Measurements from ENCODE around the gene SOD1.

SOD1 gene

DNA sequence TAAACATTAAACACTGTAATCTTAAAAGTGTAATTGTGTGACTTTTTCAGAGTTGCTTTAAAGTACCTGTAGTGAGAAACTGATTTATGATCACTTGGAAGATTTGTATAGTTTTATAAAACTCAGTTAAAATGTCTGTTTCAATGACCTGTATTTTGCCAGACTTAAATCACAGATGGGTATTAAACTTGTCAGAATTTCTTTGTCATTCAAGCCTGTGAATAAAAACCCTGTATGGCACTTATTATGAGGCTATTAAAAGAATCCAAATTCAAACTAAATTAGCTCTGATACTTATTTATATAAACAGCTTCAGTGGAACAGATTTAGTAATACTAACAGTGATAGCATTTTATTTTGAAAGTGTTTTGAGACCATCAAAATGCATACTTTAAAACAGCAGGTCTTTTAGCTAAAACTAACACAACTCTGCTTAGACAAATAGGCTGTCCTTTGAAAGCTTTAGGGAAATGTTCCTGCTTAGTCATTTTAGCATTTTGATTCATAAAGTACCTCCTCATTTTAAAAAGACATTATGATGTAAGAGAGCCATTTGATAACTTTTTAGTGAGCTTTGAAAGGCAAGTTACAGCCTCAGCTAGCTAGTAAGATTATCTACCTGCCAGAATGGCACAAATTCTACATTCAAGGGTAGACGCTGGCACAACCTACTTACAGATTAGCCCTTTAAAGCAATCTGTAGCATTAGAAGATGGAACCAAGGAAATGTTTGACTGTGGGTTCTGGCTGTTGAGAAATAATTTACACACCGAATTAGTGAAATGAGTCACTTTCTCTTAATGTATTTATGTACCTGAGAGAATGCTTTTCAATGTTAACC, 9.4 kb downstream of the SOD1 start:
- Histone ChIP-seq H3K79me2 (ENCODE audit: control insufficient read depth, insufficient read depth, low read length, unreplicated experiment) (peaks cover 20% of the 10 kb centered on the region), H2AFZ (ENCODE audit: low read length, unreplicated experiment) (no peak overlapping the region), H3K4me1 (ENCODE audit: control insufficient read depth, insufficient read depth, low read length, unreplicated experiment) (peaks cover 38% of the 10 kb centered on the region), H3K27me3 (ENCODE audit: insufficient read depth, low read length) (no peaks in the 10 kb centered on the region), H3K4me3 (ENCODE audit: low read depth, low read length) (no peak overlapping the region), H3K36me3 (ENCODE audit: insufficient read depth, low read length) (peaks cover 40% of the 10 kb centered on the region), H3K27ac (ENCODE audit: low read depth, low read length) (peak overlapping the region; percentile 50)

- H3K4me3 ChIP-seq (ENCODE audit: low read depth, low read length) = no peak overlapping the region
- no peaks in the 10 kb centered on the region for H3K27me3 ChIP-seq (ENCODE audit: insufficient read depth, low read length)
- H3K27ac ChIP-seq (ENCODE audit: low read depth, low read length) = no peak overlapping the region
- peaks cover 35% of the 10 kb centered on the region for H3K36me3 ChIP-seq (ENCODE audit: insufficient read depth, low read length)
- H3K4me1 ChIP-seq (ENCODE audit: control insufficient read depth, insufficient read depth, low read length, unreplicated experiment) = peaks cover 36% of the 10 kb centered on the region
- H2AFZ ChIP-seq (ENCODE audit: low read length, unreplicated experiment) = no peak overlapping the region
- H3K79me2 ChIP-seq (ENCODE audit: control insufficient read depth, insufficient read depth, low read length, unreplicated experiment) = peaks cover 15% of the 10 kb centered on the region
Measured at GRCh38 chr21:31670070-31670469, 10.6 kb downstream of the SOD1 start.

DNA sequence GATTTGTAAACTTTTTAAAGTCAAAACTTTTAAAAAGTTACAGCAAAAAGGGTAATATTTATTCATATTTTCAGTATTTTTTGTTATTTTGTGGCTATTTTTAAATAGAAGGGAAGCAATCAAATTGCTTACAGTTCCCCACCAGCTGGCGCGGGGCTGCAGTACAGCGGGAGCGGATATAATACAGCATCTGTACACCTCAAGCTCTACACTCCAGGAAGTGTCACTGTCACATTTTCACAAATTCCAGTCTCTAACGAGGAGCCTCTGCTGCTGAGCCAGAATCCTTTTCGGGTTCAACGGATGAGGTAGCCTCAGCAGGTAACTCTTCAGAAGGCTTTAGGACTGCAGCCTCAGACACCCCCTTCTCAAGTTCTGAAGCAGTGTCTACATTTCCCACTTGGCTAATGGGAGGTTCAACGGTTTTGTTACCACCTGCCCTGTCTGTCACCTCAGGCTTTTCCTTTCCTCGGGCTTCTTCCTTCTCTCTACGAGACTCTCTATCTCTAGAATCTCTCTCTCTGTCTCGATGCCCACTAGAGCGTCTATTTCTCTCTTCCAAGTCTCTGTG, 11.7 kb downstream of the SOD1 start:
- Histone ChIP-seq H3K27me3 (ENCODE audit: insufficient read depth, low read length) (no peaks in the 10 kb centered on the region), H3K27ac (ENCODE audit: low read depth, low read length) (no peak overlapping the region), H3K36me3 (ENCODE audit: insufficient read depth, low read length) (peaks cover 34% of the 10 kb centered on the region)

DNA sequence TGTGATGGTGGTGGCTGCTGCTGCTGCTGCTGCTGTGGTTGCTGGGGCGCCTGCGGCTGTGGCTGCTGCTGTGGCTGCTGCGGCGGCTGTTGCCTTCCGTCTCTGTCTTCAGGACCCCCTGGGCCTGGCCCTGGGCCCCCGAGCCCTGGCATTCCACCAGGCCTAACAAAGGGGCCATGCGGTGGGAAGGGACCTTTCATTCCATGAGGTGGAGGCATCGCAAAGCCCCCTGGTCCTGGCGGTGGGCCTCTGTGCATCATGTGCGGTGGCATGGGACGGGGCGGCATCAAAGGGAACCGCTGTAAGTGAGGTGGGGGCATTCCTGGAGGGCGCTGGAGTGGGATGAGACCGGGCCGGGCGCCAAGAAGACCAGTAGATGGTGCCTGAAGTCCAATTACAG, 12.4 kb downstream of the SOD1 start:
- Histone ChIP-seq H3K27ac (ENCODE audit: low read depth, low read length) (no peak overlapping the region), H3K4me1 (ENCODE audit: control insufficient read depth, insufficient read depth, low read length, unreplicated experiment) (peaks cover 20% of the 10 kb centered on the region), H2AFZ (ENCODE audit: low read length, unreplicated experiment) (no peak overlapping the region), H3K27me3 (ENCODE audit: insufficient read depth, low read length) (no peaks in the 10 kb centered on the region), H3K79me2 (ENCODE audit: control insufficient read depth, insufficient read depth, low read length, unreplicated experiment) (no peaks in the 10 kb centered on the region), H3K4me3 (ENCODE audit: low read depth, low read length) (no peak overlapping the region), H3K36me3 (ENCODE audit: insufficient read depth, low read length) (peaks cover 27% of the 10 kb centered on the region)

More for the DNA sequence above, 11.7 kb downstream of the SOD1 start:
- H3K4me3 ChIP-seq (ENCODE audit: low read depth, low read length) = no peak overlapping the region
- H3K4me1 ChIP-seq (ENCODE audit: control insufficient read depth, insufficient read depth, low read length, unreplicated experiment) = peaks cover 27% of the 10 kb centered on the region
- no peak overlapping the region for H2AFZ ChIP-seq (ENCODE audit: low read length, unreplicated experiment)
- peaks cover 7% of the 10 kb centered on the region for H3K79me2 ChIP-seq (ENCODE audit: control insufficient read depth, insufficient read depth, low read length, unreplicated experiment)

DNA sequence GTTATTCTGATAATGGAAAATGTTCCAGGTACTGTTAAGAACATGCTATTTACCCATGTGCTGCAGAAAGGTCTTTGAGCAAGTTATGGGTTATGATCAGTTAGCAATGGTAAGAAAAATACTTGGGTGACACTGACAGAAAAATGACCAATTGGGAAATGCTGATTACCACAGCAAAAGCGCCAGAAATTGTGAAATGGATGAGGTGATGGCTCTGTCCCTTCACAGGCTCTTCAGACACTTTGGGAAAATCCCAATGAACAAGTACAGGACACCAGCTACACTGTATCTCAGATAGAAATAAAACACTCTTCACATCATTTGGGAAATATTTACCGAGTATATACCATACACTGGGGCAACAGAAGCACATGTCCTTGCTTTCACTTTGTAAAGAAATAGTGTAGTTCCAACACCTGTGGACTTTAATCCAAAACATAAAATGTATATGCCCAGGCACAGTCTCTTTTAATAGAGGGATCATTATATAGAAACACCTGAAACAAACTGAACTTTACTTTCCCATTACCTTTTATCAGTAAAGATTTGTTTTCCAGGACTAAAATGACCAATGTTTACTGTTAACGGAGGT, 13.9 kb downstream of the SOD1 start:
- H3K27ac ChIP-seq (ENCODE audit: low read depth, low read length) = no peak overlapping the region
- no peaks in the 10 kb centered on the region for H3K27me3 ChIP-seq (ENCODE audit: insufficient read depth, low read length)
- H3K79me2 ChIP-seq (ENCODE audit: control insufficient read depth, insufficient read depth, low read length, unreplicated experiment) = no peaks in the 10 kb centered on the region
- no peak overlapping the region for H3K4me3 ChIP-seq (ENCODE audit: low read depth, low read length)
- peaks cover 13% of the 10 kb centered on the region for H3K36me3 ChIP-seq (ENCODE audit: insufficient read depth, low read length)
- H2AFZ ChIP-seq (ENCODE audit: low read length, unreplicated experiment) = no peak overlapping the region
- peaks cover 10% of the 10 kb centered on the region for H3K4me1 ChIP-seq (ENCODE audit: control insufficient read depth, insufficient read depth, low read length, unreplicated experiment)

DNA sequence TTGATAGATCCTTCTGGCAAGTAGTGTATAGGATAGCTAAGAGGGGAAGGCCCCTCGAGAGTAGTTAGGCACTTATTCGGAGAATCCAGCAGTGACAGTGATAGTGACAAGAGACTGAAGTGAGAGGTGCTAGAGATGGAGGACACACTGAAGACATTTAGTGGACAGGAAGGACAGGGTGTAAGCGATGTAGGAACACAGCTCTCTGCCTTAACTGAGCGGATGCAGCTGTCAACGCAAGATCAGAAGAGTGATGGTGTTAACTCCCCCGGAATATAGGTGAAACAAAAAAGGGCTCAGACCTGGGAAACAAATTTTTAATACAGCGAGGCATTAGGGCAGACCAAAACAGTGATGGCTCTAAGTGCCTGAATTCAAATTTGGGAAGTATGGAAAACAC, 15.8 kb downstream of the SOD1 start:
- Histone ChIP-seq H2AFZ (ENCODE audit: low read length, unreplicated experiment) (no peak overlapping the region), H3K36me3 (ENCODE audit: insufficient read depth, low read length) (peaks cover 7% of the 10 kb centered on the region; the same call in 1 of the 2 replicates), H3K4me1 (ENCODE audit: control insufficient read depth, insufficient read depth, low read length, unreplicated experiment) (no peaks in the 10 kb centered on the region), H3K27ac (ENCODE audit: low read depth, low read length) (no peak overlapping the region), H3K27me3 (ENCODE audit: insufficient read depth, low read length) (no peaks in the 10 kb centered on the region), H3K79me2 (ENCODE audit: control insufficient read depth, insufficient read depth, low read length, unreplicated experiment) (peaks cover 3% of the 10 kb centered on the region), H3K4me3 (ENCODE audit: low read depth, low read length) (no peak overlapping the region)

DNA sequence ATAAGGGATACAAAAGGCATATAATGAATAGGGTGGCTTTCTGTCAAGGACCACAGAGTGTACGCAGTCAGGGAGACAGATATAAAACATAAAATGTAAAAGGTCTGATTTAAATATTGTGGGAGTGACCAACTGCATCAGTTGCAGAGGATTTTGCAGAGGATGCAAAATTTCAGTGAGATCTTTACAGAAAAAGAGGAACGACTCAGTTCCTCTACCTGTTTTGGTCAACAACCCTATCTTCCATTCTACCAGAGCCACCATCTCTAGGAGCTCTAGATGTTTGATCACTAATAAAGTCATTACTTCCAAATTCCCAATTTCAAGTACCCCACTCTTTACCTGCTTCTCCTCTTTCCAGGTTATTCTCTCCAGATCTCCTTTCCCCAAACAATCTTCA, 16.5 kb downstream of the SOD1 start:
- peaks cover 12% of the 10 kb centered on the region; the same call in 1 of the 2 replicates for H3K36me3 ChIP-seq (ENCODE audit: insufficient read depth, low read length)
- H3K4me1 ChIP-seq (ENCODE audit: control insufficient read depth, insufficient read depth, low read length, unreplicated experiment) = no peaks in the 10 kb centered on the region
- no peak overlapping the region for H2AFZ ChIP-seq (ENCODE audit: low read length, unreplicated experiment)
- H3K4me3 ChIP-seq (ENCODE audit: low read depth, low read length) = no peak overlapping the region
- H3K27me3 ChIP-seq (ENCODE audit: insufficient read depth, low read length) = no peaks in the 10 kb centered on the region
- H3K27ac ChIP-seq (ENCODE audit: low read depth, low read length) = no peak overlapping the region
- H3K79me2 ChIP-seq (ENCODE audit: control insufficient read depth, insufficient read depth, low read length, unreplicated experiment) = peaks cover 3% of the 10 kb centered on the region

DNA sequence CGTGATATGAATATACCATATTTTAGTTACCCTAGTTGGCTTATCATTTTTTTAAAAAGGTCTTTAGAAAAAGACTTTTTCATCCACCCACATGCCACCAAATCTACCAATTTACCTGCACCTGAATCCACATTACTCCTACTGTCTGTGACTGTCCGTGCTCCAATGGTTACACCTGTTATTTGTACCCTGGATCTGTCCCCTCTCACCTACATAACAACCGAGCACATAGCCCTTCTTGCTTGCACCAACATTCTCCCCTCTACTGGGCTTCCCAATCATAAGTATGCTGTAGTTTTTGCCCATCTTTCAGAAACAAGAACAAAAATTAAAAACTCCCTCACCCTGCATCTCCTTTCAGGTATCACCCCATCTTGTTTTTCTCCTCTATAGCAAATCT, 17.6 kb downstream of the SOD1 start:
- no peak overlapping the region for H2AFZ ChIP-seq (ENCODE audit: low read length, unreplicated experiment)
- H3K27ac ChIP-seq (ENCODE audit: low read depth, low read length) = no peak overlapping the region
- H3K4me3 ChIP-seq (ENCODE audit: low read depth, low read length) = no peak overlapping the region
- H3K4me1 ChIP-seq (ENCODE audit: control insufficient read depth, insufficient read depth, low read length, unreplicated experiment) = no peaks in the 10 kb centered on the region
- peaks cover 3% of the 10 kb centered on the region for H3K79me2 ChIP-seq (ENCODE audit: control insufficient read depth, insufficient read depth, low read length, unreplicated experiment)
- H3K27me3 ChIP-seq (ENCODE audit: insufficient read depth, low read length) = no peaks in the 10 kb centered on the region
- peaks cover 13% of the 10 kb centered on the region; the same call in 1 of the 2 replicates for H3K36me3 ChIP-seq (ENCODE audit: insufficient read depth, low read length)

DNA sequence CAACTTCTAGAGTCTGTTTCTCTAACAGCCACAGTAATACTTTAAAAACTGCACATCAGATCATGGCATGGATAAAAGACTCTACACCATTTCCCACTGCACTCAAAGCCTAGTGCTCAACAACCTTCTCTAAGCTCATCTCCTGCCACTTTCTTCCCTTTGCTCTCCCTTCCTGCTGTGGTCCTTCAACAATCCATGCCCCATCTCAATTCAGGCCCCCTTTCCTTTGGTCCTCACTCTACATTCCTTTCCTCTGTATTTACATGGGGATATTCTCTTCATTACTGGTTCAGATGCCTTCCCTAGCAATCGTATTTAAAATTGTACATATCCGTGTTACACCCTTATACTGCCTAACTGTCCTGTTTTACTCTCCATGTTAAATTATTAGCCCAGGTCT, 19.0 kb downstream of the SOD1 start:
- Histone ChIP-seq H3K27ac (ENCODE audit: low read depth, low read length) (no peak overlapping the region), H3K4me3 (ENCODE audit: low read depth, low read length) (no peak overlapping the region), H3K79me2 (ENCODE audit: control insufficient read depth, insufficient read depth, low read length, unreplicated experiment) (peaks cover 3% of the 10 kb centered on the region), H3K27me3 (ENCODE audit: insufficient read depth, low read length) (no peaks in the 10 kb centered on the region), H2AFZ (ENCODE audit: low read length, unreplicated experiment) (no peak overlapping the region), H3K4me1 (ENCODE audit: control insufficient read depth, insufficient read depth, low read length, unreplicated experiment) (peaks cover 5% of the 10 kb centered on the region), H3K36me3 (ENCODE audit: insufficient read depth, low read length) (peaks cover 26% of the 10 kb centered on the region)

DNA sequence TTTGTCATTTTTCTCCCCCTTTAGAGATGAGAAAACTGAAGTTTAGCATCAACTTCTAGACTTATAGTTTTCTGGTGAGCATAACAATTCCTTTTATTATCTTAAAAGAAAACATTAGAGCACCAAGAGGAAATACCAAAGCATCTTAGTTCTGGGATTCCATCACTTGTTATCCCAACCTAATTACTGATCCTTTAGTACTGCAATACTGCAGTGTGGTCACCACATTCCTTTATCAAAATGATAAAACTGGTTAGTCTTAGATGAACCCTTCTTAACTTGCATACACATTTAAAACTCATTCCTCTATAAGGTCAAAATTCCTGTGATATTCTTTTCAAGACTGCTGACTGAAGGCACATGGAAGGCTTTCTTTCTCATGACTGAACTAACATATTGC, 23.1 kb downstream of the SOD1 start:
- no peaks in the 10 kb centered on the region for H3K27me3 ChIP-seq (ENCODE audit: insufficient read depth, low read length)
- H3K79me2 ChIP-seq (ENCODE audit: control insufficient read depth, insufficient read depth, low read length, unreplicated experiment) = peaks cover 5% of the 10 kb centered on the region
- H3K4me1 ChIP-seq (ENCODE audit: control insufficient read depth, insufficient read depth, low read length, unreplicated experiment) = peaks cover 5% of the 10 kb centered on the region
- no peak overlapping the region for H2AFZ ChIP-seq (ENCODE audit: low read length, unreplicated experiment)
- H3K36me3 ChIP-seq (ENCODE audit: insufficient read depth, low read length) = peaks cover 40% of the 10 kb centered on the region
- no peak overlapping the region for H3K27ac ChIP-seq (ENCODE audit: low read depth, low read length)
- no peak overlapping the region for H3K4me3 ChIP-seq (ENCODE audit: low read depth, low read length)

- H3K4me3 ChIP-seq (ENCODE audit: low read depth, low read length) = no peak overlapping the region
- H2AFZ ChIP-seq (ENCODE audit: low read length, unreplicated experiment) = no peak overlapping the region
- H3K27ac ChIP-seq (ENCODE audit: low read depth, low read length) = no peak overlapping the region
- peaks cover 40% of the 10 kb centered on the region for H3K36me3 ChIP-seq (ENCODE audit: insufficient read depth, low read length)
- peaks cover 5% of the 10 kb centered on the region for H3K4me1 ChIP-seq (ENCODE audit: control insufficient read depth, insufficient read depth, low read length, unreplicated experiment)
- H3K79me2 ChIP-seq (ENCODE audit: control insufficient read depth, insufficient read depth, low read length, unreplicated experiment) = peaks cover 5% of the 10 kb centered on the region
- no peaks in the 10 kb centered on the region for H3K27me3 ChIP-seq (ENCODE audit: insufficient read depth, low read length)
Measured at GRCh38 chr21:31683029-31683428, 23.5 kb downstream of the SOD1 start.
